ENCODE data around the gene E2F1. TPM values are rescaled to one million over a fixed set of nuclear protein-coding genes. Genes with fewer than 3 reads are reported as not detected.
A peak's percentile ranks its signal among the peaks of the same experiment; 100 is the strongest.

The E2F1 gene
- total and polyA plus RNA-seq, 4 experiments from 2014 or later: 0.46 to 2.6 (median 1.6) TPM

DNA sequence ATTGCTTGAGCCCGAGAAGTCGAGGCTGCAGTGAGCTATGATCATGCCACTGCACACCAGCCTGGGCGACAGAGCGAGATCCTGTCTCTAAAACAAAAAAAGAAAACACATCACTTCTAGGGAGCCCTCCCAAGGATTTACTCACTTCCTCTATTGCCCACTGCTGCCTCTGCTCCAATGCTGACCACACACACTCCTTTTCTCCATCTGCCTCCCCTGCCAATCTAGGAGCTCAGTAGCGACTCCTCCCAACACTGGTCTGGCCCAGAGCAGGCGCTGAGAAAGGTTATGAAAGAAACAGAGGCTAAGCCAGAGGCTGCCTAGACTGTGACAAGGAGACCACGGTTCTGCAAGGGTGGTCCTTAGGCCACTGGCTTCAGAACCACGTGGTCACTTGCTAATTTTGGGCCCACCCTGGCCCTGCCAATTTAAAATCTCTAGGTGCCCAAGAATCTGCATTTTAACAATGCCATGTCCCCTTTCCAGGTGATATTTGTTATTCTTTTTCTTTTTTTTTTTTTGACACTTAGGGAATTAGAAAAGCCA is 1.3 kb upstream of the E2F1 start:
- Mint-ChIP-seq H3K27ac (peak overlapping the region in 5 of 7 donors; percentile 74 to 94 (median 86)), H3K36me3 (no peaks in the 10 kb centered on the region), H3K27me3 (no peaks in the 10 kb centered on the region), H3K9me3 (no peaks in the 10 kb centered on the region), H3K4me3 (peak overlapping the region in 3 of 8 donors; percentile 82 to 89 (median 83)), H3K4me1 (peaks cover 22 to 54% (median 39%) of the 10 kb centered on the region in 4 donors)
- no peak overlapping the region for H3K27ac ChIP-seq (ENCODE audit: low read depth, low read length)
- H3K4me1 ChIP-seq (ENCODE audit: insufficient read depth, low read length): peaks cover 40% of the 10 kb centered on the region
- no peaks in the 10 kb centered on the region for H3K27me3 ChIP-seq (ENCODE audit: insufficient read depth, low read length)
- POLR2A ChIA-PET (ENCODE audit: partially characterized antibody): interaction anchor here (0.8 to 4.3 kb wide), 6 partner anchors 8 to 172 kb away, joined by 3 to 15 read pairs (median 6); partner anchors contain the start of genes ACTL10, C20orf144 and PXMP4
- H3K36me3 ChIP-seq (ENCODE audit: insufficient read depth, low read length): no peaks in the 10 kb centered on the region
- no peaks in the 10 kb centered on the region for H3K9me3 ChIP-seq (ENCODE audit: control insufficient read depth in 1 of 2, low read length in 2 of 2)
- DNase-seq: no peak
- no peak overlapping the region for H3K4me3 ChIP-seq (ENCODE audit: low read length in 2 of 2)
- intact Hi-C loops (cut with micrococcal nuclease): no loop called here
- CTCF ChIA-PET (ENCODE audit: partially characterized antibody): interaction anchor here (0.9 to 2.1 kb wide), 3 partner anchors 20 to 31 kb away, joined by 3 to 15 read pairs (median 4); partner anchors contain the start of gene ACTL10

DNA sequence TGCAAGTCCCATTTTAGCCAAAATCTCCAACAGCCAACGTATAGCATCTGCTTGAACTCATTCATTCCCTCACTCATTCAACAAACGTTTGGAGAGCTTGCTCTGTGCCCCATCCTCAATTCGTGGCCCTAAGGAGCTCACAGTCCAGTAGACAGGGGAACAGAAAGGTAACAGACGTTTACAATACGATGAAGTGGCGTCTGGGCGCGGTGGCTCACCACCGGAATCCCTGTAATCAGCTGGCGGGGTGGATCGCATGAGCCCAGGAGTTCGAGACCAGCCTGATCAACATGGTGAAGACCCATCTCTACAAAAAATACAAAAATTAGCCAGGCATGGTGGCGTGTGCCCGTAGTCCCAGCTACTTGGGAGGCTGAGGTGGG is 790 bp upstream of the E2F1 start:
- H3K9me3 Mint-ChIP-seq: no peaks in the 10 kb centered on the region
- no peaks in the 10 kb centered on the region for H3K36me3 Mint-ChIP-seq
- no peak for DNase-seq
- H3K36me3 ChIP-seq (ENCODE audit: insufficient read depth, low read length): no peaks in the 10 kb centered on the region
- POLR2A ChIA-PET (ENCODE audit: partially characterized antibody): interaction anchor here (0.8 to 4.3 kb wide), 6 partner anchors 8 to 172 kb away, joined by 3 to 15 read pairs (median 6); partner anchors contain the start of genes ACTL10, C20orf144 and PXMP4
- H3K4me3 ChIP-seq (ENCODE audit: low read length in 2 of 2): no peak overlapping the region
- peaks cover 40% of the 10 kb centered on the region for H3K4me1 ChIP-seq (ENCODE audit: insufficient read depth, low read length)
- H3K27ac ChIP-seq (ENCODE audit: low read depth, low read length): peak overlapping the region; percentile 37
- H3K4me1 Mint-ChIP-seq: peaks cover 22 to 56% (median 39%) of the 10 kb centered on the region in 4 donors
- intact Hi-C loops (cut with micrococcal nuclease): loop anchor here (1.0 kb wide), 6 partner anchors 24 to 286 kb away; partner anchors contain the start of genes CDK5RAP1, CHMP4B and PXMP4
- no peaks in the 10 kb centered on the region for H3K27me3 ChIP-seq (ENCODE audit: insufficient read depth, low read length)
- CTCF ChIA-PET (ENCODE audit: partially characterized antibody): interaction anchor here (0.9 to 2.1 kb wide), 3 partner anchors 19 to 32 kb away, joined by 3 to 15 read pairs (median 4); partner anchors contain the start of gene ACTL10
- H3K9me3 ChIP-seq (ENCODE audit: control insufficient read depth in 1 of 2, low read length in 2 of 2): no peaks in the 10 kb centered on the region
- peak overlapping the region; percentile 74 to 94 (median 91) for H3K27ac Mint-ChIP-seq
- H3K27me3 Mint-ChIP-seq: no peaks in the 10 kb centered on the region
- H3K4me3 Mint-ChIP-seq: peak overlapping the region; percentile 82 to 89 (median 84)

DNA sequence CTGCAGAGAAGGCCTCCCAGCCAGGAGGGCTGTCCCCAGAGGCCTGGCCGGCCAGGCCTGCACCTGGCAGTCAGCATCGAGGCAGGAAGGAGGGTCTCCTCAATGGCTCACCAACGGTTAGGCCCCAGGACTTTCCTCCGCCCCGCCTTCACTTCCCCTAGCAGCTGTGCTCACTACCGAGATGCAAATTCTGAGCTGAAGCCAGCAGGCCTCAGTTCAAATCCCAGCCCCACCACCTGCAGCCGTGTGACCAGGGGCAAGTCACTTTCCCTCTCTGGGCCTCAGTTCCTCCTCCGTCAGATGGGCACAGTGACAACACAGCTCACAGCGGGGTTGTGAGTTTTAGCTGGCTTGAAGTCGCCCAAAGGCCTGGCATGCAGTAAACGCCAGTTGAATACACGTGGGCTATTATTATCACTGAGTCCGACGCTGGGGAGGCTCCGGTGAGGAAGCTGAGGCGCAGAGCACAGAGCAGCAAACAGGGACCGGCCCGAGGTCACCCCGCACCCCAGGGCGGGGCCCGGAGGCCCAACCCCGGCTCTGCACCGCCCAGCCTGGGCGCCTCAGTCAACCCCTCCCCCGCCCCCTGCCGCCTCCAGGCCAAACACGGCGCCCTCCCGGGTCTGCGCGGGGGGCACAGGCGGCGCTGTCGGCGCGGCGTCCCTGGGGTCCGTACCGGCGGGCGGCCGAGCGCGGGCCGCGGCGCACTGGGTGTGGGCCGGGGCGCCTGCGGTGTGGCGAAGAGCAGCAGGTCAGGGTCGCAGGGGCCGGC is 671 bp downstream of the E2F1 start:
- H3K4me1 ChIP-seq (ENCODE audit: insufficient read depth, low read length): peaks cover 46% of the 10 kb centered on the region
- Mint-ChIP-seq H3K27me3 (no peaks in the 10 kb centered on the region), H3K27ac (peak overlapping the region; percentile 26 to 86 (median 70)), H3K4me3 (peak overlapping the region; percentile 44 to 86 (median 74)), H3K4me1 (peaks cover 28 to 70% (median 47%) of the 10 kb centered on the region in 4 donors), H3K36me3 (no peaks in the 10 kb centered on the region), H3K9me3 (no peaks in the 10 kb centered on the region)
- intact Hi-C loops (cut with micrococcal nuclease): loop anchor here (1.0 kb wide), 6 partner anchors 22 to 284 kb away; partner anchors contain the start of genes CDK5RAP1, CHMP4B and PXMP4
- peak in 2 of 5 donors; percentile 26 to 31 for DNase-seq
- no peaks in the 10 kb centered on the region for H3K27me3 ChIP-seq (ENCODE audit: insufficient read depth, low read length)
- no peaks in the 10 kb centered on the region for H3K36me3 ChIP-seq (ENCODE audit: insufficient read depth, low read length)
- no peaks in the 10 kb centered on the region for H3K9me3 ChIP-seq (ENCODE audit: control insufficient read depth in 1 of 2, low read length in 2 of 2)
- ChIA-PET CTCF (ENCODE audit: partially characterized antibody) (interaction anchor here (0.9 to 1.5 kb wide), 3 partner anchors 17 to 195 kb away, joined by 3 to 5 read pairs (median 3); partner anchors contain the start of gene CBFA2T2), POLR2A (ENCODE audit: partially characterized antibody) (interaction anchor here (0.9 to 1.3 kb wide), 6 partner anchors 18 to 46 kb away, joined by 3 to 14 read pairs (median 4); partner anchors contain the start of genes ACTL10, PXMP4 and ZNF341)
- peak overlapping the region in 1 of 2 donors; percentile 38 for H3K4me3 ChIP-seq (ENCODE audit: low read length in 2 of 2)
- peak overlapping the region; percentile 54 for H3K27ac ChIP-seq (ENCODE audit: low read depth, low read length)

DNA sequence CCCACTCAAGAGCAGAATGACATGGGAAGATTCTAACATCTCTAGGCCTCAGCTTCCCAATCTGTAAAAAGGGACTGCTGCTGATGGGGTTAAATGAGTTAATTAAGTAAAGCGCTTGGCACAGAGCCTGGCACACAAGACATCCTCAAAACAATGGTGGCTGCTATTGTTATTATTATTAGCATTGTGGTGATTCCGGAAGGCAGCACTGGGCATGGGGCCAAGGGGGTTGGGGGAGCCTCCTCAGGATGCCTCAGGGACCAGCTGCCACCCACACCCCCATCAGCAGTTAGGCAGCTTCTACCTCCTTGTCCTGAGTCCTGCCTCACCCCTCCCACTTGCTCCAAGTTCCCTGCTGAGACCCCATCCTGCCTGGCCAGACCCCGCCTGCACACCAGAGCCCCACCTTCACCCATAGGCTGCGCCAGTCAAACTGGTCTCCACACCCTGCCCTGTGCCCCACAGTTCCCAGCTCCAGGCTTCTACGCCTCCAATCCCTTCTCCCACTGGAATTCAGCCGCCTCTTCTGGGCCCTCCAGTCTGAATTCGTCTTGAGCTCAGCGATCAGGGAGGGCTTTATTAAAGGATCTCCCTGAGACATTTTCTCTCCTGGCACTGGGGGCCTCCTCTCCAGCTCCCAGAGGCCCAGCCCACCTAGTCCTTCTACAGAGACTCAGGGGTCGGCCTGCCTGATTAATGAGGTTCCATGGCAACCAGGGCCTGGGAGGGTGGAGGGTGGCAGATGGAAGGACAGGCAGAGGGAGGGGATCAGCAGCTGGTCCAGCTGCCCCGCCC is 1.5 kb downstream of the E2F1 start:
- H3K27ac Mint-ChIP-seq: peak overlapping the region in 6 of 7 donors; percentile 41 to 88 (median 75)
- Histone ChIP-seq H3K4me3 (ENCODE audit: low read length in 2 of 2) (peak overlapping the region in 1 of 2 donors; percentile 38), H3K9me3 (ENCODE audit: control insufficient read depth in 1 of 2, low read length in 2 of 2) (no peaks in the 10 kb centered on the region), H3K27me3 (ENCODE audit: insufficient read depth, low read length) (no peaks in the 10 kb centered on the region), H3K27ac (ENCODE audit: low read depth, low read length) (peak overlapping the region; percentile 54), H3K36me3 (ENCODE audit: insufficient read depth, low read length) (no peaks in the 10 kb centered on the region), H3K4me1 (ENCODE audit: insufficient read depth, low read length) (peaks cover 46% of the 10 kb centered on the region)
- H3K36me3 Mint-ChIP-seq: no peaks in the 10 kb centered on the region
- peak overlapping the region in 7 of 8 donors; percentile 31 to 86 (median 58) for H3K4me3 Mint-ChIP-seq
- H3K9me3 Mint-ChIP-seq: no peaks in the 10 kb centered on the region
- intact Hi-C loops (cut with micrococcal nuclease): no loop called here
- no peaks in the 10 kb centered on the region for H3K27me3 Mint-ChIP-seq
- H3K4me1 Mint-ChIP-seq: peaks cover 25 to 66% (median 45%) of the 10 kb centered on the region in 4 donors
- ChIA-PET CTCF (ENCODE audit: partially characterized antibody) (interaction anchor here (0.9 to 1.5 kb wide), 3 partner anchors 16 to 195 kb away, joined by 3 to 5 read pairs (median 3); partner anchors contain the start of gene CBFA2T2), POLR2A (ENCODE audit: partially characterized antibody) (interaction anchor here (0.6 to 1.3 kb wide), 7 partner anchors 17 to 48 kb away, joined by 3 to 14 read pairs (median 3); partner anchors contain the start of genes ACTL10, PXMP4 and ZNF341)
- DNase-seq: no peak

DNA sequence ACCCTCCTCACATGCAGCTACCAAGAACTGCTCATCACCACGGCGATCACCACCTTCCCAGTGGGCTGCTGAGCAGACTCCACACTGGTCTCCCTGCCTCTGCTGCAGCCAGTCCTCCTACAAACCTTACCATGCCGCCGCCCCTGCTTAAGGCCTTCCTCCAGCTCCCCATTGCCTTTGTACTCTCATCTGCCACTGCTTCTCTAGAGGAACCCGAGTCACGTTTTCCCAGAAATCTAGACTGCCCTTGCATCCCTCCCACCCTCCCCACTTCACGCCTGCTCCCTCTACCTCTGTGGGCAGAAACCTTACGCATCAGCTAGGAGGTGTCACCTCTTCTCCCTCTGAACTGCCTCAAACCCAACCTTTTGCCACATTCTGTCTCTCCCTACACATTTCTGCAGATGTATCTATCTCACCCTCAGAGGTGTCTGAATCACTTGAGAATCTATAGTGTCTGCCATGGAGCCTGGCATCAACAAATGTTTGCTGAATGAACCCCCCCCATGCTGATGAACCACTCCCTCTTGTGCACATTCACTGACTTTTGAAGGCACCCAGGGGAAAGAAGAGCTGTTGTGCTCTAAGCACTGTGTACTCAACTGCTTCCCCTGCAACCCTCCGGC is 4.3 kb downstream of the E2F1 start:
- peaks cover 27 to 68% (median 49%) of the 10 kb centered on the region in 4 donors for H3K4me1 Mint-ChIP-seq
- H3K27me3 ChIP-seq (ENCODE audit: insufficient read depth, low read length): no peaks in the 10 kb centered on the region
- H3K4me1 ChIP-seq (ENCODE audit: insufficient read depth, low read length): peaks cover 53% of the 10 kb centered on the region
- no peaks in the 10 kb centered on the region for H3K36me3 Mint-ChIP-seq
- H3K27me3 Mint-ChIP-seq: no peaks in the 10 kb centered on the region
- no peak for DNase-seq
- H3K4me3 Mint-ChIP-seq: peak overlapping the region in 2 of 8 donors; percentile 24 to 43
- peak overlapping the region in 4 of 7 donors; percentile 14 to 82 (median 65) for H3K27ac Mint-ChIP-seq
- POLR2A ChIA-PET (ENCODE audit: partially characterized antibody): interaction anchor here (1.2 to 5.3 kb wide), 4 partner anchors 15 to 430 kb away, joined by 3 to 122 read pairs (median 8); partner anchors contain the start of genes ACTL10, C20orf144, EIF2S2 and PXMP4
- CTCF ChIA-PET (ENCODE audit: partially characterized antibody): interaction anchor here (1.0 to 6.5 kb wide), 2 partner anchors 14 to 239 kb away, joined by 3 to 88 read pairs; partner anchors contain the start of genes ACTL10 and SNTA1
- intact Hi-C loops (cut with micrococcal nuclease): no loop called here
- H3K27ac ChIP-seq (ENCODE audit: low read depth, low read length): no peak overlapping the region
- no peaks in the 10 kb centered on the region for H3K9me3 ChIP-seq (ENCODE audit: control insufficient read depth in 1 of 2, low read length in 2 of 2)
- H3K9me3 Mint-ChIP-seq: no peaks in the 10 kb centered on the region
- no peaks in the 10 kb centered on the region for H3K36me3 ChIP-seq (ENCODE audit: insufficient read depth, low read length)
- no peak overlapping the region for H3K4me3 ChIP-seq (ENCODE audit: low read length in 2 of 2)

DNA sequence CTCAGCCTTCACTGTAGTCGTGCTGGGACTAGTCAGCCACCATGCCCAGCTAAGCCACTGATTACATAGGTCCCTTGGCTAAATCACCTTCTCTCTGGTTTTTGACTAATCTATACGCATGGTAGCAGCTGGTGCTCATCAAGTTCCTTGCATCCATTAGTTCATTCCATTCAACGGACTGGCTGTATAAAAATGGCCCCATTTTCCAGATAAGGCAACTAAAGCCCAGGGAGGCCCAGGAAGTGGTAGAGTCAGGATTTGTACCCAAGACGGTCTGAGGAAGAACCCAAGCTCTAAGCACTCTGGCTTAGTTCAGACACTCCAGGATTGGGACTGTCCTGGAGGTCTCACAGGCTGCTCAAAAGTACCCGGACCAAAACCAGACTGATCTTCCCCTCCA is 4.9 kb downstream of the E2F1 start:
- Histone ChIP-seq H3K36me3 (ENCODE audit: insufficient read depth, low read length) (no peaks in the 10 kb centered on the region), H3K4me3 (ENCODE audit: low read length in 2 of 2) (no peak overlapping the region), H3K27ac (ENCODE audit: low read depth, low read length) (no peak overlapping the region), H3K9me3 (ENCODE audit: control insufficient read depth in 1 of 2, low read length in 2 of 2) (no peaks in the 10 kb centered on the region), H3K27me3 (ENCODE audit: insufficient read depth, low read length) (no peaks in the 10 kb centered on the region), H3K4me1 (ENCODE audit: insufficient read depth, low read length) (peaks cover 50% of the 10 kb centered on the region)
- H3K4me3 Mint-ChIP-seq: no peak overlapping the region
- no peaks in the 10 kb centered on the region for H3K27me3 Mint-ChIP-seq
- ChIA-PET CTCF (ENCODE audit: partially characterized antibody) (interaction anchor here (1.0 to 6.5 kb wide), 3 partner anchors 14 to 238 kb away, joined by 3 to 88 read pairs (median 6); partner anchors contain the start of genes ACTL10 and SNTA1), POLR2A (ENCODE audit: partially characterized antibody) (interaction anchor here (1.2 to 5.3 kb wide), 5 partner anchors 14 to 431 kb away, joined by 3 to 122 read pairs (median 7); partner anchors contain the start of genes ACTL10, C20orf144, EIF2S2 and PXMP4)
- DNase-seq: no peak
- H3K27ac Mint-ChIP-seq: peak overlapping the region in 3 of 7 donors; percentile 32 to 60 (median 58)
- peaks cover 23 to 63% (median 44%) of the 10 kb centered on the region in 4 donors for H3K4me1 Mint-ChIP-seq
- no peaks in the 10 kb centered on the region for H3K36me3 Mint-ChIP-seq
- intact Hi-C loops (cut with micrococcal nuclease): no loop called here
- H3K9me3 Mint-ChIP-seq: no peaks in the 10 kb centered on the region
